Adipocyte (in vitro differentiated cells): ENCODE measurements around the gene CHRNA5.
A peak's percentile ranks its signal among the peaks of the same experiment; 100 is the strongest.

Source experiments
- DNase-seq: peaks from one replicate; pipeline ENCODE4 v3.0.0-alpha.2; 2015; ENCODE audit warnings: low read depth
- H3K27me3 ChIP-seq: replicated peaks from 2 replicates; pipeline ENCODE4 v1.7.0; 2013; ENCODE audit warnings: mild to moderate bottlenecking, low read length, moderate library complexity; ENCODE audit not compliant: control insufficient read depth, insufficient read depth
- H3K36me3 ChIP-seq: 2 replicates; pipeline ENCODE4 v1.7.0; 2013; ENCODE audit warnings: low read length, mild to moderate bottlenecking, moderate library complexity; ENCODE audit not compliant: control insufficient read depth, insufficient read depth, severe bottlenecking
- H3K4me1 ChIP-seq: 2 replicates; pipeline ENCODE4 v1.7.0; 2013; ENCODE audit warnings: mild to moderate bottlenecking, low read length, moderate library complexity; ENCODE audit not compliant: control insufficient read depth, insufficient read depth
- H3K4me3 ChIP-seq: 2 replicates; pipeline ENCODE4 v1.7.0; 2013; ENCODE audit warnings: mild to moderate bottlenecking, low read length, moderate library complexity
- H3K9ac ChIP-seq: 2 replicates; pipeline ENCODE4 v1.7.0; 2013; ENCODE audit warnings: mild to moderate bottlenecking, low read length, moderate library complexity
- H3K9me3 ChIP-seq: 2 replicates; pipeline ENCODE4 v1.7.0; 2013; ENCODE audit warnings: mild to moderate bottlenecking, low read length, moderate library complexity; ENCODE audit not compliant: control insufficient read depth

Gene CHRNA5

GRCh38 chr15:78565951-78566774 is 843 bp downstream of the CHRNA5 start:
- Histone ChIP-seq H3K36me3 (no peaks in the 10 kb centered on the region), H3K4me3 (peak overlapping the region; percentile 82), H3K9ac (peak overlapping the region; percentile 39), H3K4me1 (peaks cover 7% of the 10 kb centered on the region), H3K9me3 (no peaks in the 10 kb centered on the region), H3K27me3 (peaks cover 25% of the 10 kb centered on the region)
- peak; percentile 38 for DNase-seq

GRCh38 chr15:78567531-78567930 is 2.2 kb downstream of the CHRNA5 start:
- Histone ChIP-seq H3K4me3 (no peak overlapping the region), H3K27me3 (peaks cover 25% of the 10 kb centered on the region), H3K9me3 (no peaks in the 10 kb centered on the region), H3K9ac (no peak overlapping the region), H3K4me1 (peaks cover 7% of the 10 kb centered on the region), H3K36me3 (no peaks in the 10 kb centered on the region)
- no peak for DNase-seq

GRCh38 chr15:78570710-78571109 is 5.4 kb downstream of the CHRNA5 start:
- Histone ChIP-seq H3K4me1 (peaks cover 7% of the 10 kb centered on the region), H3K4me3 (no peak overlapping the region), H3K9me3 (no peaks in the 10 kb centered on the region), H3K27me3 (peaks cover 19% of the 10 kb centered on the region), H3K9ac (no peak overlapping the region), H3K36me3 (no peaks in the 10 kb centered on the region)
- no peak for DNase-seq

- H3K9me3 ChIP-seq = no peaks in the 10 kb centered on the region
- peaks cover 13% of the 10 kb centered on the region for H3K27me3 ChIP-seq
- no peak overlapping the region for H3K9ac ChIP-seq
- no peak for DNase-seq
- H3K36me3 ChIP-seq = no peaks in the 10 kb centered on the region
- H3K4me3 ChIP-seq = no peak overlapping the region
- H3K4me1 ChIP-seq = peaks cover under 1% of the 10 kb centered on the region
Measured at GRCh38 chr15:78571382-78571781, 6.1 kb downstream of the CHRNA5 start.

GRCh38 chr15:78573416-78573815 is 8.1 kb downstream of the CHRNA5 start:
- no peak overlapping the region for H3K4me3 ChIP-seq
- no peaks in the 10 kb centered on the region for H3K36me3 ChIP-seq
- no peaks in the 10 kb centered on the region for H3K4me1 ChIP-seq
- no peak for DNase-seq
- H3K9me3 ChIP-seq = no peaks in the 10 kb centered on the region
- no peak overlapping the region for H3K9ac ChIP-seq
- H3K27me3 ChIP-seq = no peaks in the 10 kb centered on the region

GRCh38 chr15:78574944-78575343 is 9.6 kb downstream of the CHRNA5 start:
- Histone ChIP-seq H3K27me3 (no peaks in the 10 kb centered on the region), H3K9me3 (no peaks in the 10 kb centered on the region), H3K4me1 (no peaks in the 10 kb centered on the region), H3K4me3 (no peak overlapping the region), H3K9ac (no peak overlapping the region), H3K36me3 (no peaks in the 10 kb centered on the region)
- DNase-seq = no peak

- no peak for DNase-seq
- Histone ChIP-seq H3K9me3 (no peaks in the 10 kb centered on the region), H3K9ac (no peak overlapping the region), H3K4me3 (no peak overlapping the region), H3K4me1 (no peaks in the 10 kb centered on the region), H3K27me3 (peaks cover 4% of the 10 kb centered on the region), H3K36me3 (no peaks in the 10 kb centered on the region)
Measured at GRCh38 chr15:78597583-78597982, 32.3 kb downstream of the CHRNA5 start.

GRCh38 chr15:78598348-78598747 is 33.0 kb downstream of the CHRNA5 start:
- H3K9ac ChIP-seq = no peak overlapping the region
- H3K4me3 ChIP-seq = no peak overlapping the region
- H3K36me3 ChIP-seq = no peaks in the 10 kb centered on the region
- no peaks in the 10 kb centered on the region for H3K4me1 ChIP-seq
- peaks cover 8% of the 10 kb centered on the region for H3K27me3 ChIP-seq
- DNase-seq = no peak
- H3K9me3 ChIP-seq = no peaks in the 10 kb centered on the region

GRCh38 chr15:78599189-78599588 is 33.9 kb downstream of the CHRNA5 start:
- no peaks in the 10 kb centered on the region for H3K4me1 ChIP-seq
- peaks cover 16% of the 10 kb centered on the region for H3K27me3 ChIP-seq
- no peaks in the 10 kb centered on the region for H3K9me3 ChIP-seq
- no peak overlapping the region for H3K4me3 ChIP-seq
- DNase-seq = no peak
- no peak overlapping the region for H3K9ac ChIP-seq
- H3K36me3 ChIP-seq = no peaks in the 10 kb centered on the region

GRCh38 chr15:78603467-78603866 is 38.1 kb downstream of the CHRNA5 start:
- H3K9me3 ChIP-seq = no peaks in the 10 kb centered on the region
- H3K4me1 ChIP-seq = no peaks in the 10 kb centered on the region
- no peak for DNase-seq
- no peak overlapping the region for H3K4me3 ChIP-seq
- no peaks in the 10 kb centered on the region for H3K36me3 ChIP-seq
- no peak overlapping the region for H3K9ac ChIP-seq
- peaks cover 33% of the 10 kb centered on the region for H3K27me3 ChIP-seq

- H3K9me3 ChIP-seq = no peaks in the 10 kb centered on the region
- no peak overlapping the region for H3K4me3 ChIP-seq
- no peaks in the 10 kb centered on the region for H3K36me3 ChIP-seq
- DNase-seq = no peak
- H3K9ac ChIP-seq = no peak overlapping the region
- H3K27me3 ChIP-seq = peaks cover 33% of the 10 kb centered on the region
- no peaks in the 10 kb centered on the region for H3K4me1 ChIP-seq
Measured at GRCh38 chr15:78604420-78604819, 39.1 kb downstream of the CHRNA5 start.

GRCh38 chr15:78605201-78605600 is 39.9 kb downstream of the CHRNA5 start:
- Histone ChIP-seq H3K9ac (no peak overlapping the region), H3K27me3 (peaks cover 33% of the 10 kb centered on the region), H3K4me3 (no peak overlapping the region), H3K4me1 (no peaks in the 10 kb centered on the region), H3K9me3 (no peaks in the 10 kb centered on the region), H3K36me3 (no peaks in the 10 kb centered on the region)
- no peak for DNase-seq
